GM21423 (cell line): ENCODE data around the gene NCK1.
"Not testable (repeated sequence)": the region's sequence is repeated elsewhere in the genome, so short reads cannot be mapped to it uniquely, and the experiment has no call there.

ENCODE experiments used
- ATAC-seq: cut with Tn5 transposase; IDR thresholded peaks from one replicate; pipeline ENCODE4 v1.9.1; 2021; ENCODE audit warnings: mild to moderate bottlenecking, moderate library complexity; ENCODE audit not compliant: unreplicated experiment

The NCK1 gene

DNA sequence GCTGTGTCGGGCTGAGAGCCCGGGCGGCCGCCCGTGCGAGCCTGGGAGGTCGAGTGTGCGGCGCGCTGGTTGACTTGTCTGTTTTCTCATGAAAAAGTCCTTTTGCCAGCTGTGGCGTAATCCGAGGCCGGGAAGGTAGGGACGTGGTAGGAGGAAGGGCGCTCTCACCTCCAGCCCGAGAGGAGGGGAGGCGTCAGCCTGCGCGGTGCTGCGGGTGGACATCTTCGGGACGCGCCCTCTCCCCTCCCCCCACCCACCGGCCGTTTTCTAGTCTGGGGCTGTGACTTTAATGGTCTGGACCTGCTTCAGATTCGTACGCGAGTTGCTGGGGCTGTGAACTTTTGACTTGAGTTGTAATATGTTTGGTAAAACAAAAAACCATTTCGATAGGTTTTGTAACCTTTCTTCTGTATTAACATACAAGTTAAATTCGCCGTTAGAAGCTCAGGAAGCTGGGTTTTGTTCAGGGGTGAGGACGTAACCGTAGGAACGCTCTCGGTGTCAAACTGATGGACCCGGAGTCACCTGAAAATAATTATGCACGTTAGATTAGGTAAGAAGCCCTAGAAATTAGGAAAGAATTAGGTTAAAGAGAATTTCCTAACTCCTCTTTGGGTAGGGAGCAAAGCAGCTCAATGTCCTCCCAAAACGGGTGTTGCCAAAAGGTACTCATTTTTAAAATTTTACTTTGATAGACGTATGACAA is 762 bp downstream of the NCK1 start:
- ATAC-seq, result peak; percentile 18

- ATAC-seq, result no peak
Measured at GRCh38 chr3:136869282-136869681, 7.3 kb downstream of the NCK1 start.

DNA sequence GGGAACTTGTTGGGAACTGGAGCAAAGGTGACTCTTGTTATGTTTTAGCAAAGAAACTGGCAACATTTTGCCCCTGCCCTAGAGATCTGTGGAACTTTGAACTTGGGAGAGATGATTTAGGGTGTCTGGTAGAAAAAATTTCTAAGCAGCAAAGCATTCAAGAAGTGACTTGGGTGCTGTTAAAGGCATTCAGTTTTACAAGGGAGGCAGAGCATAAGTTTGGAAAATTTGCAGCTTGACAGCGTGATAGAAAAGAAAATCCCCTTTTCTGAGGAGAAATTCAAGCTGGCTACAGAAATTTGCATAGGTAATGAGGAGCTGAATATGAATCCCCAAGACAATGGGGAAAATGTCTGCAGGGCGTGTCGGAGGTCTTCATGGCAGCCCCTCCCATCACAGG is 10.2 kb downstream of the NCK1 start:
- ATAC-seq, result not testable (repeated sequence)

GRCh38 chr3:136879510-136879909 is 17.5 kb downstream of the NCK1 start:
- not testable (repeated sequence) for ATAC-seq

- ATAC-seq, result no peak
Measured at GRCh38 chr3:136882571-136882970, 20.6 kb downstream of the NCK1 start.

GRCh38 chr3:136883967-136884720 is 22.1 kb downstream of the NCK1 start:
- ATAC-seq, result no peak

DNA sequence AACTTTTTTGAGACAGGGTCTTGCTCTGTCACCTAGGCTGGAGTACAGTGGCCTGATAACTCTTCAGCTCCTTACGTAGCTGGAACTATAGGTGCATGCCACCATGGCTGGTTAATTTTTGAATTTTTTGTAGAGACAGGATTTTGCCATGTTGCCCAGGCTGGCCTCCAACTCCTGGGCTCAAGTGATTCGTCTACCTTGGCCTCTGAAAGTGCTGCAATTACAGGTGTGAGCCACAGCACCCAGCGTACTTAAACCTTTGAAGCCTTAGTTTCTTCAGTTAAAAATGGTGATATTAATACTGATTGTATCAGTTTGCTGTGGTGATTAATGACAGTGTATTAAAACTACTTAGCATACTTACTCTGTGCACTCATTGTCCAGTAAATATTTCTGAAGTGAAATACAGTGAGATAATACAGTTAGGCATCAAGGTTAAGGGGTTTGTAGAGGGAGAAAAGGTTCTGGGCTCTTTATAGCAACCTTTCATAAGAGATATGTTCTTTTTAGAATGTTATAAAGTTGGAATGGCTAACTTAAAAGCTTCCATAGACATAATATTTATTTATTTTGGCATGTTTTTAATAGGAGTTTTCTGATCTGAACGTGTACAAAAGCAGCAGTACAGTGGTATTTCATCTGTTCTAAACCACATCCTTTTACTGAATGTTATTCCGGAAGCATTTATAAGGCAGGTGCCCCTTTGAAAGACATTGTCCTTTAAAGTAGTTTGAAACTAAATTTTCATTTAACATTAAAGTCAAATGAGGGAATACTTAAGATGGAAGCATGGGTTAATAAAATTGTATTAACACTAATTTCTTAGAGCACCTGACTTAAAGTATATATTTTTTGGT is 23.6 kb downstream of the NCK1 start:
- ATAC-seq, result no peak

GRCh38 chr3:136889947-136890346 is 27.9 kb downstream of the NCK1 start:
- no peak for ATAC-seq

DNA sequence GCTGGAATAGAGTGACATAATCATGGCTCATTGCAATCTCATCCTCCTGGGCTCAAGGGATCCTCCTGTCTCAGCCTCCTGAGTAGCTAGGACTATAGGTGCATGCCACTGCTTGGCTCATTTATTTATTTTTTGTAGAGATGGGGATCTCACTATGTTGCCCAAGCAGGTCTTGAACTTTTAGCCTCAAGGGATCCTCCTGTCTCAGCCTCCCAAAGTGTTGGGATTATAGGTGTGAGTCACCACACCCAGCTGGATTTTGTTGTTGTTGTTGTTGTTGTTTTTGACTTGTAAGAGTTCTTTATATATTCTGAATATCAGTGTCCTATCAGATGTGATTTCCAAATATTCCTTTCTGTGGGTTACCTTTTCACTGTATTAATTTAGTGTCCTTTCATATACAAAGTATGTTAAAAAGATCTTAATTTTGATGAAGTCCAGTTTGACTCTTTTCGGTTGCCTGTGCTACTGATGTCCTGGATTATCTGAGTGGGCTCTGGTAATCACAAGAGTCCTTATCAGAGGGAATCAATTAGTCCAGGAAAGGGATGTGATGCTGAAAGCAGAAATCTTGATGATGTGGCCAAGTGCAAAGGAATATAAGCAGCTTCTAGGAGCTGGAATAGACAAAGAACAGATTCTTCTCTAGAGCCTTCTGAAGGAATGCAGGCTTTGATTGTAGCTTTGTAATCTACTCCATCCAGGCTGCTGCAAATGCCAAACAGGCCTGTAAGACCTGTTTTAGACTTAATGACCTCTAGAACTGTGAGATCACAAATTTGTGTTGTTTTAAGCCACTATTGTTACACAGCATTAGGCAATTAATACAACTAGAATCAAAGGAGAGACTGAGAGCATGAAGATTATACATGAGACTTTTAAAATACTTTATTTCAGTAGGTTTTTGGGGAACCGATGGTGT is 30.2 kb downstream of the NCK1 start:
- no peak for ATAC-seq

DNA sequence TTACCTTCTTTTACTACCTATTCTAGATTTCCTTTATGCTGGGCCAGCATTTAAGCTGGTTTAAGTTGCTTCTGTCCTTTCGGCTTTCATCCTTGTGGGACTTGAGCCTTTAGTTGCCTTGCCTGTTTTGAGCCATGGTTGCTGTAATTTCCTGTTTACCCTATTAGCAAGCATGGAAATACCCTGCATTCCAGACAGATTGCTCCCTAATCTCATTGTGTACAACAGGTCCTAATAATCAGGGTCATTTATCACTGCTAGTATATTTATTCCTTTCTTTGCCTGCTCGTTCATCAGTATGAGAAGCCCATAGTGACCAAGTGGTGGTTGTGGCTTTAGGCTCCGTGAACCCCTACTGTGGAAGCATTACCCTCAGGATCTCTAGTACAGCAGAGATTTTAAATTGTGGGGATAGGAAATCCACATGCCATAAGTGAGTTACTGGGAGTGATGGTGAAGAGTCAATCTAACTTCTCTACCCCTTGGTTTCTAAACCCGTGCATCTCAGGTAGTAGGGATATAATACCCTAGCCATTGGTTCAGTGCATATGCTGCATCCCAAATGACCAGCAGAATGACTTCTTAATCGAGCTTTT is 31.9 kb downstream of the NCK1 start:
- no peak for ATAC-seq

- not testable (repeated sequence) for ATAC-seq
Measured at GRCh38 chr3:136897171-136897570, 35.2 kb downstream of the NCK1 start.

GRCh38 chr3:136898549-136898948 is 36.5 kb downstream of the NCK1 start:
- no peak for ATAC-seq

- no peak for ATAC-seq
Measured at GRCh38 chr3:136898954-136899353, 36.9 kb downstream of the NCK1 start.

DNA sequence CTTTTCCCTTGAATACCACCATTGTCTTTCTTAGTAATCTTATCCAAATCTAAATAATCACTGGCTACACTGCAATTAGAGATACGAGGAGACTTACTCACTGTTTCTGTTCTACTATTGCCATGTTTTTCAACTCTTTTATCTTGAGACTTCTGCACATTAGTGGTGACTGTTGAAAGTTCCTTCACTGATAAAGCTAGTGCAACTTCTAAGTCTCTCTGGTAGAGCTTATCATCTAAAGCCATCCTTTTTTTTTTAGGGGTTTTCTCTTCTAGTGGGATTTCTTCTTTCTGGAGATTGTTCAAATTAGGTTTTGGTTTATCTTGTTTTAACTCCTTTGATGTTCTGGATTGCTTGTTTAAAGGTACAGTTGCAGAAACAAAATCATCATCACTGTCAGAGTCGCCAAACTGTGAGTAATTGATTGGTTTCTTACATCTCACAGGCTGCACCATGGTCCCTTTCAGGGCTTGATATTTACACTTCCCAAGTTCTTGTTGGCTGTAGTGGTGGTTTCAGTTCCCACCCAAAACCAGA is 37.7 kb downstream of the NCK1 start:
- no peak for ATAC-seq

DNA sequence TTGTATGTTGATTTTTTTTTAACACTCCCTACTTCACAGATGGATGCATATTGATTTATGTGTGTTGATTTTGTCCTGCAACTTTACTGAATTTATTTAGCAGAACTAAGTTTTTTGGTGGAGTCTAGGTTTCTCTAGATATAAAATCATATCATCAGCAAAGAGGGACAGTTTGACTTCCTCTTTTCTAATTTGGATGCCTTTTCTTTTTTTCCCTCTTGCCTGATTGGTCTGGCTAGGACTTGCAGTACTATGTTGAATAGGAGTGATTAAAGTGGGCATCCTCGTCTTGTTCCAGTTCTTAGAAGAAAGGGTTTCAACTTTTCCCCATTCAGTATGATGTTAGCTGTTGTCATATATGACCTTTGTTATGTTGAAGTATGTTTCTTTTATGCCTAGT is 38.7 kb downstream of the NCK1 start:
- not testable (repeated sequence) for ATAC-seq

- no peak for ATAC-seq
Measured at GRCh38 chr3:136901391-136901790, 39.4 kb downstream of the NCK1 start.

DNA sequence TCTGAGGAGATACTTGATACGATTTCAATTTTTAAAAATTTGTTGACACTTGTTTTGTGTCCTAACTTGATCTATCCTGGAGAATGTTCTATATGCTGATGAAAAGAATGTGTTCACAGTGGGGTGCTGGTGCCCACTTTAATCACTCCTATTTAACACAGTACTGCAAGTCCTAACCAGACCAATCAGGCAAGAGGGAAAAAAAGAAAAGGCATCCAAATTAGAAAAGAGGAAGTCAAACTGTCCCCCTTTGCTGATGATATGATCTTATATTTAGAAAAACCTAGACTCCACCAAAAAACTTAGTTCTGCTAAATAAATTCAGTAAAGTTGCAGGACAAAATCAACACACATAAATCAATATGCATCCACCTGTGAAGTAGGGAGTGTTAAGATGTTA is 40.5 kb downstream of the NCK1 start:
- ATAC-seq, result not testable (repeated sequence)

DNA sequence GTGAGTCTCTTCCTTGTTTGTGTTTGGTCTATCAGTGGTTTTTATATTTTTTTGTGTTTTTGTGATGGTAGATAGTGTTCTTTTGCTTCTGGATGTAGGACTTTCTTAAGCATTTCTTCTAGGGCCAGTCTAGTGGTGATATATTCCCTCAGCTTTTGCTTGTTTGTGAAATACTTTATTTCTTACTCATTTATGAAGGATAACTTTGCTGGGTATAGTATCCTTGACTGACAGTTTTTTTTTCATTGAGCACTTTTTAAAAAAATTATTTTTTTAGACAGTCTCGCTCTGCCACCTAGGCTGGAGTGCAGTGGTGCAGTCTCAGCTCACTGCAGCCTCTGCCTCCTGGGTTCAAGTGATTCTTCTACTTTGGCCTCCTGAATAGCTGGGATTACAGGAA is 41.9 kb downstream of the NCK1 start:
- ATAC-seq, result no peak

DNA sequence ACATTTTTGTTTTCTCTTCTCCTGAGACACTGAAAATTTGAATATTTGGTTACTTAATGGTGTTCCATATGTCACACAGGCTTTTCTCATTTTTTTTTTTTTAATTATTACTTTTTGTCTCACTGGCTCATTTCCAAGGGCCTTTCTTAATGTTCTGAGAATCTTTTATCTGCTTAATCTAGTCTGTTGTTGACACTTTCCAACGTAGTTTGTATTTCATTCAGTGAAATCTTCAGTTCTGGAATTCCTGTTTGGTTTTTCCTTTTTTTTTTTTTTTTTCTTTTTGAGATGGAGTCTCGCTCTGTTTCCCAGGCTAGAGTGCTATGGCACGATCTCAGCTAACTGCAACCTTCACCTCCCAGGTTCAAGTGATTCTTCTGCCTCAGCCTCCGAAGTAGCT is 42.7 kb downstream of the NCK1 start:
- no peak for ATAC-seq

DNA sequence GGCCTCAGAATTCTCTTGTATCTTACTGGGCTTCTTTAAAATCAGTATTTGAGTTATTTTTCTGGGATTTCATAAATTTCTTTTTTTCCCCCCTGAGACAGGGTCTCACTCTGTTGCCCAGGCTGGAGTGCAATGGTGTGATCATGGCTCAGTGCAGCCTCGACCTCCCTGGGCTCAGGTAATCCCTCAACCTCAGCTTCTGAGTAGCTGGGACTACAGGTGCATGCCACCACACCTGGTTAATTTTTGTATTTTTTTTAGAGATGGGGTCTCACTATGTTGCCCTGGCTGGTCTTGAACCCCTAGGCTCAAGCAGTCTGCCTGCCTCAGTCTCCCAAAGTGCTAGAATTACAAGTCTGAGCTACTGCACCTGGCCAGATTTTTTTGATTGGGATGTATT is 43.5 kb downstream of the NCK1 start:
- ATAC-seq, result no peak
